Stimulated activated CD4-positive, alpha-beta T cell treated with anti-CD3 and anti-CD28 coated beads, Interleukin-12 subunit alpha, Interleukin-12 subunit beta, amount 100 ng/mL, for 48 hours (primary cell): ENCODE measurements around the gene FBLN2.

ENCODE experiments used
- DNase-seq, 3 donors: peaks; one replicate each; pipeline ENCODE4 v3.0.0-alpha.2; 2020; ENCODE audit warnings: low read depth in 2 of 3, low spot score in 1 of 3

FBLN2 gene

DNA sequence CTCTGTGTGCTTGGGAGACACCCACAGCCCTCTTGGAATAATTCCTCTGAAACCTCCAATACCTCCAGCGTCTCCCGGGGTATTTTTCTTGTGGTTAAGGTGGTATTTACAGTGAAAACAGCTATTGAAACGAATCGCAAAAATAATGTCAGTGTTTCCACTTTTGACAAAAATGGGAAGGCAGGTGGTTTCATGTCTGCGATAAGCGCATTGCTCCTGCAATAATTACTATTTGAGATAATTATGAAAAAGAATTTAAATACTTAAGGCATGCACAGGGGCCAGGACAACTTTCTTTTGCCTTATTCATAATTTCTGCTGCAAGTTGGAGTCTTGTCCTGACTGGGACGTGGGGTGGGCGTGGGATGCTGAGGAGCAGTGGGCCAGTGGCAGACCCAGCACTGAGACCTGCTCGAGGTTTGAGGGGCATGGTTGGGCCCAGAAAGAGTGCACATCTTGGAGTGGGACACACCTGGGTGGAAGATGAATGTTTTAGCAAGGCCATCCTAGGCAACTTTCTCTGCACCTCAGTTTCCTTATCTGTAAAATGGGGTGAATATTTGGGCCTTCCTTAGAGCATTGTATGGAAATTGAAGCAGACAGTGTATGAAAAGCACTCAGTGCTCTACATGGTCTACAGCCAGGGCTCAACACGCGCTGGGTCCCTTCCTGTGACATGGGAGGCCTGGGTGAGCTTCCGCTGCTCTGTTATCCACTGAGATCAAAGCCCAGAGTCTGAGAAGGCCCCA, 110.5 kb downstream of the FBLN2 start:
- no peak for DNase-seq

DNA sequence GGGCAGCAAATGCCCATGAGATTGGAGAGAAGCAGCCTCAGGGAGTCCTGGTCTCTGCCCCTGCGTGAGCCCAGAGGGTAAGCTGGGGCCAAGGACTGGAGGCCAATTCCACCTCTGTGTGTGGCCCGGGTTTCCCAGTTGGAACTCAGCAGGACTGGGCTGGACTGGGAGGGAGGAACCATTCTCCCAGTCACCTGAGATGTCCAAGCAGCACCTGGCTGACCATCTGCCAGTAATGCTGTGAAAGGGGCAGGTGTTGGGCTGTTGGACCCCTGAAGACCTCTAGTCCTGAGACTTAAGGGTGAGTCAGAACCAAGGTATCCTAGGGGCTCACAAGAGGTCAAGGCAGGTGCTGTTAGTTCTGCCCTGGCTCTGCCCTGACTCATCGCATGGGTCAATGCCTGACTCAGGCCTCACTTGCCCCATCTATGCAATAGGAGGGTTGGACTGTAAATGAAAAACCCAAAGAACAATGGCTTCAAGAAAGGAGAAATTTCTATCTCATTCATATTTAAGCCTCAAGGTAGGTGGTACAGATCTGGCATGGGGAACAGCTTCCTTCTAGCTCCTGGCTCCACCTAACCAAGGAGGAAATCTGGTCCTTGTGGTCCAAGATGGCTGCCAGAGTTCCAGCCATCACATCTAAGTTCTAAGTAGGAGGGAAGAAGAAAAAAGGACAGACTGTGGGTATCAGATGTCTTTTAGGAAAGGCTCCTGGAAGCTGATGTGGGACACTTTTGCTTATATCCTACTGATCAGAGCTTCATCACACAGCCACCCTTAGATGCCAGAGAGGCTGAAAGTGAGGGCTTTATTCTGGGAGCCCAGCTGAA, 111.3 kb downstream of the FBLN2 start:
- DNase-seq = no peak

- DNase-seq = no peak
Observed at GRCh38 chr3:13661121-13661520, 112.2 kb downstream of the FBLN2 start.

GRCh38 chr3:13662238-13662847, 113.4 kb downstream of the FBLN2 start:
- no peak for DNase-seq

DNA sequence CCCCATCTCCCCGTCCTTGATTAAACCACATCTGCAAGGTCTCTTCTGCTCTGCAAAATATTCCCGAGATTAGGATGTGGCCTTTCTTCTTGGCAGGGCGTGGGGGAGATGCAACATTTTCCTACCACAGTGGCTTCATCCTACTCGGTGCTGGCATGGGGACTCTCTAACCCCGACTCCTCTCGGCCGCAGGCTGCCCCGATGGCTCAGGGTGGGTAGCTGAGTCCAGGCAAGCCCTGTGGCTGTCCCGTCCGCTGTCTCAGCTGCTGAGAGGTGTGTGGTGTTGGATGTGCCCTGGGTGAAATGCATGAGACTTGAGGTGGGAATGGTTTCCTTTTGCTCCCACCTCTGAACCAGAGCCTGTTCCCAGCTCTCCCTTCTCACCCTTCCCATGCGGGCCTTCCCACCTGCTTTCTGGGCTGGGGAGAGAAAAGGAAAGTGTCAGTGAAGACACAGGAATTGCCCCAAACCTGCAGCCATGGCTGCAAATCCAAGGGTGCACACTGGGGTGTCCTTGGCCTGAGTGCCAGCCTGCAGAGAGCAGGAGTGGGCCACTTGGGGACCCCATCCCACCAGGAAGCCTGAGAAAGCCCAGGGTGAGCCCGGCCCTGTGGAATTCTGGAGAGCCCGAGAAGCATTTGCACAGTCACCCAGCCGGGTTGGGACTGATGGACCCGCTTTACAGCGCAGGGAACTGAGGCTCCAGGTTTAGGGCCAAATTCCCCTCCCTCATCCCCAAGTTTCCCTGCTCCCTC, 115.0 kb downstream of the FBLN2 start:
- no peak for DNase-seq

DNA sequence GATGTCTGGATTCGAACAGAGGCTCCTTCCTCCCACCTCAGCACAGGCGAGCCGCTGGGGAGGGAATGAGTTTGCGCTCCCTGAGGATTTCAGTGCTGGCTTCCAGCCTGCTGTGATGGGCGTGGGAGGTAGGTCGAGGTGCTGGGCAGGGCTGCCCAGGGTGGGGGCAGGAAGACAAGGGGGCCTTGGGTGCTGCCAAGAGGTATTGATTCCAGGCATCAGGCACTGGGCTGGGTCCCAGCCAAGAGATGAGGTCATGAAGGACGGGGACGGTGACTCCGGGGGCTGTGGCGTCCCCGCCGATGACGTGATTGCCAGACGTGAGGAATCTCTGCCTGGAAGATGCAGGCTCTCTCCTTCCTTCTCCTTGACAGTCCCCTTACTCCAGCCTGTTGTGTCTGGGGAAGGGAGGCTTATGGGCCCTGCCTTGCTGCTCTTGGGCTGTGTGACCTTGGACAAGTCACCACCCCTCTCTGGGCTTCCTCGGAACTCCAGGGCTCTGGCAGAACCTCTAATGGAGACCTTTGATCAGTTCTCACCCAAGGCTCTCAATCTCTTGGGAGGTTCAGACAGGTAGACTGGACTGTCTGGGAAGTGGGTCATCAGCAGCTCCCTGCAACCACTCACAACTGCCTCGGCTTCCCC, 116.8 kb downstream of the FBLN2 start:
- DNase-seq = no peak

- no peak for DNase-seq
Observed at GRCh38 chr3:13666227-13666619, 117.3 kb downstream of the FBLN2 start.

DNA sequence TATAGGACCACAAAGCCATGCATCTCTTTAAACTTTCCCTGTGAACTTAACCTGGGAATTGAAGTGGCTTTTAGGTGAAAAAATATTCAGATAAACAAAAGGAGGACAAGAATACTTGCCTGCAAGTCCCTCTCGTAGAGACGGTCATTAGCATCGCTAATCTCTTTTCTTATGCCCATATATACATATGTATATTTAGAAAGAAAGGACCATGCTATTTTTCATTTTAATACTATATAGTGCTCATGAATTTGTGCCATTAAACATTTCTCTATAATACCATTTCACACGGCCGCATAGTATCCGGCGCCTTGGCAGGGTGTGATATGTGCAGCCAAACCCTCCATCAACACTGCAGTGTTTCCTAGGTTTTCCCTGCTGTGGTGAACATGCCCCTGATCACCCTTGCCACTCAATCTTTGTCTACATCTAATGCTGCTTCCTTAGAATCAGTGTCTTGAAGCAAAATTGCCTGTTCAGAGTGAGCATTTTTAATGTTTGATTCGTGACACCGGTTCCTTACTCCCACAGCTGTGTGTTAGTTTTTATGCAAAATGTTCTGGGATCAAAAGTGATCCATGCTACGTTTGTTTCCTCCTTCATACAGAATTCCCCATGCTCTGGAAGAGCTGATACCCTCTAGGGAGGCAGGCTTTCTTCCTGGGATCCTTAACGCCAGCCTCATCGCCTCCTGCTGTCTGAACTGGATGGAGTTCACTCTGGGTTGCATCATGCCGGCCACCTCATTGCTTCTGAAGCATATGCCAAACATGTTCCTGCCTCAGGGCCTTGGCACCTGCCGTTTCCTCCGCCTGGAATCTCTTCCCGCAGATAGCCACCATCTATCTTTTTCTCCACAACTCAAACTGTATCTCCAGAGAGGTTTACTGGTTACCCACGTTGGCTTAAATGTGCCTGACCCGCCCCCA, 118.1 kb downstream of the FBLN2 start:
- no peak for DNase-seq

- DNase-seq = no peak
Observed at GRCh38 chr3:13668136-13668535, 119.2 kb downstream of the FBLN2 start.

GRCh38 chr3:13669457-13669856, 120.5 kb downstream of the FBLN2 start:
- no peak for DNase-seq

DNA sequence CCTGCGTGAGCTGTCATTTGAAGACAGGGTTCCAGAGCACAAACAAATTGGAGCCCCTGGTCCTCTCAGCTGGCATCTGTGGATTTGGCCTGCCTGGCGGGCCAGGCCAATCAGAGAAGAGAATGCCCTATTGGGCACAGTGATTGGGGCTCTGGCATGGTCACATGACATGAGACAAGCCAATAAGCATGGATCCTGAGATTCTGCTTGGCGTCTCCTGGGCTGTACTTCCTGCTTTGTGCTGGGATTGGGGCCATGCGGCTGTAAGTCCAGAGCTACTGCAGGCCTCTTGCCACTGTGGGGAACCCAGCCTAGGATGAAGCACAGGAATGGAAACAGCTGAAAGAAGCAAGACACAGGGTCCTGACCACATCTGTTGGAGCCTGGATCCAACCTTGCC, 121.4 kb downstream of the FBLN2 start:
- DNase-seq = no peak

DNA sequence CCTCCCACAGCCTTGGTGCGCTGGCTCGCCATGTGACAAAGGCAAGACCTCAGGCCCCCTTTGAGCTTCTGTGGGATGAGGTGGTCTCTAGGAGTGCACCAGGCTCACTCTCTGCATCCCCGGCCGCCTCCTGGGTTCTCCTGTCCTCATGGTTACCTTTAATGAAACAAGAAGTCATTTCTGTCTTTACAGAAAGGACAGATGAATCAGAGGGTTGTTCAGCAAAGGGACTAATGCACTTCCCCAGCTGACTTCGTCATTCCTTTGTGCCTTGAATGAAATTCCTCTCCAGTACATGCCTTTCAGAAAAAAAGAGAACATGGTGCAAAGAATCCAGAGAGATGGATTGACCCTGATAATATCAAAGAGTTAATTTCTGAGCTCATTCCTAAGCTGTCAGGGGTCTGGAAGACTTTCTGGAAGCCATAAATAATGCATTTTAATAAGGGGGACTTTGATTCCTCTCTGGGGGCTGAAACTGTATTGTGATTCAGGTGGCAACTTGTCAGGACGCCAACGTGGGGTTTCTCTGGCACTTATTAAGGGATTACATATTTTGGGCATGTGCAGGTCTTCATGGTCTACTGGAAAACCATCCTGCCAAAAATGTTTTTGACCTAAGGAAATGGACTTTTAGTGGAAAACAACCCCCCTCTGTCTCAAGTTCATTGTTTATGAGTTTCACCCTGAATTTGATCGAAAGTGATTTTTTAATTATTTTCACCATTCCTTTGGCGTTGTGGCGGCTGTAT, 122.7 kb downstream of the FBLN2 start:
- no peak for DNase-seq

GRCh38 chr3:13673207-13673606, 124.3 kb downstream of the FBLN2 start:
- DNase-seq = no peak

DNA sequence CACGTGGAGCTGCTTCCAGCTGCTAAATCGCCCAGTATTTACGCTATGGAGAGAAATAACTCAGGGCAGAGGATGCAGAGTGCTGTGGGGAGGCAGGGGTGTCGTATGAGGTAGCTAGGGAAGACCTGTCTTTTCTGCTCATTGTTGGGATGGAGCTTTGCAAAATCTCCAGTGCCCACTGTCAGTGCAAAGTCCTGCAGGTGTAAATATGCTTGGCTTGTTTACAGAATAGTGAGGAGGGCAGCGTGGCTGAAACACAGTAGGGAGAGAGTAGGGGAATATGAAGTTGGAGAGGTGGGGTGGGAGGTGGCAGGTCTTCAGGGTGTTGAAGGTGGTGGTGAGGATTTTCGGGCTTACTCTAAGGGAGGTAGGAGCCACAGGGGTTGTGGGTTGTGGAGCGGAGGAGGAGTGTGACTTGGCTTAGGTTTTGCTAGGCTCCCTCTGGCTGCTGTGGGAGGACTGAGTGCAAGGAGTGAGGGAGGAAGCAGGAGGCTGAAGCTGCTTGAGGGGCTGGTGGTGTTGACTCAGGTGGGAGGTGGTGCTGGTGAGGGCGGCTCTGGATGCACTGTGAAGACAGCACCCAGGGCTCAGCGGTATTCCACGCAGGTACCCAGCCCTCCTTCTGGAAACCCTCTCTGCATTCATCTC, 125.7 kb downstream of the FBLN2 start:
- DNase-seq = no peak

- DNase-seq = no peak
Observed at GRCh38 chr3:13676356-13677017, 127.6 kb downstream of the FBLN2 start.

GRCh38 chr3:13677272-13677671, 128.3 kb downstream of the FBLN2 start:
- no peak for DNase-seq

- DNase-seq = no peak
Observed at GRCh38 chr3:13681931-13682330, 133.0 kb downstream of the FBLN2 start.
